ENCODE measurements around the gene PIP5KL1.

The PIP5KL1 gene

GRCh38 chr9:127970401-127971313 is 40.1 kb upstream of the PIP5KL1 start:
- no CpG with 5 or more reads among the region's 16 CpGs for WGBS (ENCODE audit: extremely low coverage, insufficient coverage, low lambda C conversion rate)
- Histone ChIP-seq H3K27me3 (ENCODE audit: insufficient read depth, low read length, poor library complexity) (no peaks in the 10 kb centered on the region), H3K79me2 (ENCODE audit: control insufficient read depth, insufficient read depth, low read length) (peaks cover 87% of the 10 kb centered on the region), H2BK5ac (ENCODE audit: low read length) (no peak overlapping the region), H3K27ac (ENCODE audit: low read depth, low read length) (no peak overlapping the region), H2BK120ac (ENCODE audit: low read depth, low read length) (no peak overlapping the region), H3K4me2 (ENCODE audit: low read length) (no peak overlapping the region), H2BK15ac (replicated peaks; ENCODE audit: low read depth) (no peak overlapping the region), H3K23ac (ENCODE audit: low read length) (no peak overlapping the region), H3K79me1 (ENCODE audit: low read length) (peaks cover 42% of the 10 kb centered on the region), H2AK5ac (ENCODE audit: low read length) (no peak overlapping the region), H3K4ac (ENCODE audit: low read depth, low read length) (no peak overlapping the region), H4K5ac (ENCODE audit: low read length) (no peak overlapping the region), H3K9ac (ENCODE audit: low read length) (no peak overlapping the region), H3K56ac (ENCODE audit: low read length) (no peak overlapping the region), H4K8ac (ENCODE audit: low read depth, low read length) (no peak overlapping the region), H3K4me3 (ENCODE audit: low read length) (no peak overlapping the region), H3K4me1 (ENCODE audit: control insufficient read depth, low read depth, low read length) (peaks cover 7% of the 10 kb centered on the region), H3K36me3 (ENCODE audit: control insufficient read depth, insufficient read depth, low read length) (no peaks in the 10 kb centered on the region), H3K18ac (ENCODE audit: low read length) (no peak overlapping the region)
- no peak for DNase-seq

GRCh38 chr9:127968700-127969383 is 38.3 kb upstream of the PIP5KL1 start:
- H3K9ac ChIP-seq (ENCODE audit: low read length), result no peak overlapping the region
- no peaks in the 10 kb centered on the region for H3K36me3 ChIP-seq (ENCODE audit: control insufficient read depth, insufficient read depth, low read length)
- H2AK5ac ChIP-seq (ENCODE audit: low read length), result no peak overlapping the region
- no peak overlapping the region for H3K18ac ChIP-seq (ENCODE audit: low read length)
- DNase-seq, result peak; percentile 35
- no peak overlapping the region for H3K27ac ChIP-seq (ENCODE audit: low read depth, low read length)
- H3K4ac ChIP-seq (ENCODE audit: low read depth, low read length), result no peak overlapping the region
- H3K4me2 ChIP-seq (ENCODE audit: low read length), result no peak overlapping the region
- H3K27me3 ChIP-seq (ENCODE audit: insufficient read depth, low read length, poor library complexity), result no peaks in the 10 kb centered on the region
- H3K4me1 ChIP-seq (ENCODE audit: control insufficient read depth, low read depth, low read length), result peaks cover 7% of the 10 kb centered on the region
- H4K5ac ChIP-seq (ENCODE audit: low read length), result no peak overlapping the region
- H3K23ac ChIP-seq (ENCODE audit: low read length), result no peak overlapping the region
- H2BK5ac ChIP-seq (ENCODE audit: low read length), result no peak overlapping the region
- peaks cover 82% of the 10 kb centered on the region for H3K79me2 ChIP-seq (ENCODE audit: control insufficient read depth, insufficient read depth, low read length)
- H3K79me1 ChIP-seq (ENCODE audit: low read length), result peaks cover 41% of the 10 kb centered on the region
- no CpG with 5 or more reads among the region's 10 CpGs for WGBS (ENCODE audit: extremely low coverage, insufficient coverage, low lambda C conversion rate)
- no peak overlapping the region for H4K8ac ChIP-seq (ENCODE audit: low read depth, low read length)
- H2BK120ac ChIP-seq (ENCODE audit: low read depth, low read length), result no peak overlapping the region
- H3K4me3 ChIP-seq (ENCODE audit: low read length), result no peak overlapping the region
- H2BK15ac ChIP-seq (replicated peaks; ENCODE audit: low read depth), result no peak overlapping the region
- H3K56ac ChIP-seq (ENCODE audit: low read length), result no peak overlapping the region

GRCh38 chr9:127968042-127968441 is 37.5 kb upstream of the PIP5KL1 start:
- Histone ChIP-seq H3K4me3 (ENCODE audit: low read length) (no peak overlapping the region), H2BK120ac (ENCODE audit: low read depth, low read length) (no peak overlapping the region), H4K8ac (ENCODE audit: low read depth, low read length) (no peak overlapping the region), H3K79me1 (ENCODE audit: low read length) (peaks cover 40% of the 10 kb centered on the region), H3K4me1 (ENCODE audit: control insufficient read depth, low read depth, low read length) (peaks cover 7% of the 10 kb centered on the region), H3K79me2 (ENCODE audit: control insufficient read depth, insufficient read depth, low read length) (peaks cover 82% of the 10 kb centered on the region), H2BK15ac (replicated peaks; ENCODE audit: low read depth) (no peak overlapping the region), H3K18ac (ENCODE audit: low read length) (no peak overlapping the region), H2BK5ac (ENCODE audit: low read length) (no peak overlapping the region), H4K5ac (ENCODE audit: low read length) (no peak overlapping the region), H3K56ac (ENCODE audit: low read length) (no peak overlapping the region), H3K36me3 (ENCODE audit: control insufficient read depth, insufficient read depth, low read length) (no peaks in the 10 kb centered on the region), H3K9ac (ENCODE audit: low read length) (no peak overlapping the region), H2AK5ac (ENCODE audit: low read length) (no peak overlapping the region), H3K27ac (ENCODE audit: low read depth, low read length) (no peak overlapping the region), H3K27me3 (ENCODE audit: insufficient read depth, low read length, poor library complexity) (no peaks in the 10 kb centered on the region), H3K4ac (ENCODE audit: low read depth, low read length) (no peak overlapping the region), H3K4me2 (ENCODE audit: low read length) (no peak overlapping the region), H3K23ac (ENCODE audit: low read length) (no peak overlapping the region)
- WGBS (ENCODE audit: extremely low coverage, insufficient coverage, low lambda C conversion rate), result no CpG with 5 or more reads among the region's 3 CpGs
- DNase-seq, result peak; percentile 39

GRCh38 chr9:127967151-127967809 is 36.7 kb upstream of the PIP5KL1 start:
- H3K79me1 ChIP-seq (ENCODE audit: low read length), result peaks cover 40% of the 10 kb centered on the region
- no peak overlapping the region for H3K23ac ChIP-seq (ENCODE audit: low read length)
- H3K27ac ChIP-seq (ENCODE audit: low read depth, low read length), result no peak overlapping the region
- H2BK15ac ChIP-seq (replicated peaks; ENCODE audit: low read depth), result no peak overlapping the region
- H2BK5ac ChIP-seq (ENCODE audit: low read length), result no peak overlapping the region
- peaks cover 77% of the 10 kb centered on the region for H3K79me2 ChIP-seq (ENCODE audit: control insufficient read depth, insufficient read depth, low read length)
- H2AK5ac ChIP-seq (ENCODE audit: low read length), result no peak overlapping the region
- H4K5ac ChIP-seq (ENCODE audit: low read length), result no peak overlapping the region
- no peak overlapping the region for H3K9ac ChIP-seq (ENCODE audit: low read length)
- no CpG with 5 or more reads among the region's 9 CpGs for WGBS (ENCODE audit: extremely low coverage, insufficient coverage, low lambda C conversion rate)
- no peak overlapping the region for H3K4me3 ChIP-seq (ENCODE audit: low read length)
- H3K4me1 ChIP-seq (ENCODE audit: control insufficient read depth, low read depth, low read length), result peaks cover 7% of the 10 kb centered on the region
- H4K8ac ChIP-seq (ENCODE audit: low read depth, low read length), result no peak overlapping the region
- no peak overlapping the region for H3K18ac ChIP-seq (ENCODE audit: low read length)
- H3K56ac ChIP-seq (ENCODE audit: low read length), result no peak overlapping the region
- peak overlapping the region; percentile 25 for H3K4ac ChIP-seq (ENCODE audit: low read depth, low read length)
- H3K4me2 ChIP-seq (ENCODE audit: low read length), result no peak overlapping the region
- no peaks in the 10 kb centered on the region for H3K27me3 ChIP-seq (ENCODE audit: insufficient read depth, low read length, poor library complexity)
- DNase-seq, result no peak
- no peaks in the 10 kb centered on the region for H3K36me3 ChIP-seq (ENCODE audit: control insufficient read depth, insufficient read depth, low read length)
- no peak overlapping the region for H2BK120ac ChIP-seq (ENCODE audit: low read depth, low read length)

DNA sequence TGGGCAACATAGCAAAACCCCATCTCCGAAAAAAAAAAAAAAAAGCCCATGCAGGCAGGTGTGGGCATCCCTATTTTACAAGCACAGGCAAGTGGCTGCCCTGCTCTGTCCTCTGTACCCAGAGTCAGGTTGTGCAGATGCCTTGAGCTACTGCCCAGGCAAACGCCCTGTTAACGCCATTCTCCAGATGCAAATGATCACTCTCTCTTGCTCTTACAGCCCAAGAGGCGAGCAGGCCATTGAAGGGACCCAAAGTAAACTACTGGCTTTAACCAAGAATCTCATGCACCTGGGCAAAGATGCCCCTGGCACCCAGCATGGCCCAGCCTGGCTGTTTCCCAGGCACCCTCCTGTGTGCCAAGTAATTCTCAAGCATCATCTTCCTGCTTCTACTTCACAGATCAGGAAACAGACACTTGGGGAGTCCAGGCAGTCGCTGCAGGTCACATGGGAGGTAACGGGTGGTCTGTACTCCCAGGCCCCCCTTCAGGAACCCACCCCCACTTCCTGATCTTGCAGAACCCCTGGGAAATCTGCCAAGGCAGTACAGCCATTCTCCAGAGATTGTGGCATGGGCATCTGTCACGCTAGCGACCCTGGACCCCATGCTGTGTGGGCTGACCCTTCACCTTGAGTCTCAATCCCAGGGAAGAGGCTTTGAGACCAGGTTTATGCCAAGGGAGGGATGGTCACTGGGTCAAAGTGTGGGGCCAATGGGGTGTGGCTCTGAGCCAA is 36.0 kb upstream of the PIP5KL1 start:
- DNase-seq, result no peak
- Histone ChIP-seq H3K36me3 (ENCODE audit: control insufficient read depth, insufficient read depth, low read length) (no peaks in the 10 kb centered on the region), H3K9ac (ENCODE audit: low read length) (no peak overlapping the region), H2BK5ac (ENCODE audit: low read length) (no peak overlapping the region), H3K79me1 (ENCODE audit: low read length) (peaks cover 39% of the 10 kb centered on the region), H3K4me1 (ENCODE audit: control insufficient read depth, low read depth, low read length) (peaks cover 1% of the 10 kb centered on the region), H4K5ac (ENCODE audit: low read length) (no peak overlapping the region), H3K27ac (ENCODE audit: low read depth, low read length) (no peak overlapping the region), H3K4ac (ENCODE audit: low read depth, low read length) (no peak overlapping the region), H3K4me3 (ENCODE audit: low read length) (no peak overlapping the region), H3K4me2 (ENCODE audit: low read length) (no peak overlapping the region), H2BK15ac (replicated peaks; ENCODE audit: low read depth) (no peak overlapping the region), H2AK5ac (ENCODE audit: low read length) (no peak overlapping the region), H3K23ac (ENCODE audit: low read length) (no peak overlapping the region), H4K8ac (ENCODE audit: low read depth, low read length) (no peak overlapping the region), H3K18ac (ENCODE audit: low read length) (no peak overlapping the region), H3K56ac (ENCODE audit: low read length) (no peak overlapping the region), H3K27me3 (ENCODE audit: insufficient read depth, low read length, poor library complexity) (no peaks in the 10 kb centered on the region), H2BK120ac (ENCODE audit: low read depth, low read length) (no peak overlapping the region), H3K79me2 (ENCODE audit: control insufficient read depth, insufficient read depth, low read length) (peaks cover 72% of the 10 kb centered on the region)
- no CpG with 5 or more reads among the region's 8 CpGs for WGBS (ENCODE audit: extremely low coverage, insufficient coverage, low lambda C conversion rate)
